HS-27A (cell line): ENCODE measurements around the gene IGFN1.

Source experiments
- DNase-seq: peaks from one replicate; pipeline ENCODE4 v3.0.0-alpha.2; 2012; ENCODE audit warnings: low read depth, missing footprints

Gene IGFN1

GRCh38 chr1:201185123-201185453, 5.5 kb upstream of the IGFN1 start:
- DNase-seq, result no peak

GRCh38 chr1:201185527-201186128, 5.0 kb upstream of the IGFN1 start:
- DNase-seq, result no peak

- no peak for DNase-seq
Measured at GRCh38 chr1:201186192-201186591, 4.4 kb upstream of the IGFN1 start.

- no peak for DNase-seq
Measured at GRCh38 chr1:201189085-201189484, 1.5 kb upstream of the IGFN1 start.

- no peak for DNase-seq
Measured at GRCh38 chr1:201190005-201190404, 619 bp upstream of the IGFN1 start.

- DNase-seq, result peak; percentile 55
Measured at GRCh38 chr1:201191653-201192260, 1.1 kb downstream of the IGFN1 start.

- DNase-seq, result peak; percentile 27
Measured at GRCh38 chr1:201192261-201192788, 1.7 kb downstream of the IGFN1 start.

- DNase-seq, result no peak
Measured at GRCh38 chr1:201194046-201194445, 3.4 kb downstream of the IGFN1 start.

- no peak for DNase-seq
Measured at GRCh38 chr1:201198598-201198997, 8.0 kb downstream of the IGFN1 start.

- no peak for DNase-seq
Measured at GRCh38 chr1:201205036-201205435, 14.4 kb downstream of the IGFN1 start.

GRCh38 chr1:201206176-201206575, 15.6 kb downstream of the IGFN1 start:
- no peak for DNase-seq

GRCh38 chr1:201207046-201207445, 16.4 kb downstream of the IGFN1 start:
- DNase-seq, result no peak

GRCh38 chr1:201208236-201208635, 17.6 kb downstream of the IGFN1 start:
- DNase-seq, result no peak

- no peak for DNase-seq
Measured at GRCh38 chr1:201212056-201212455, 21.4 kb downstream of the IGFN1 start.

GRCh38 chr1:201212461-201213055, 21.9 kb downstream of the IGFN1 start:
- no peak for DNase-seq

GRCh38 chr1:201213106-201213770, 22.6 kb downstream of the IGFN1 start:
- DNase-seq, result no peak

GRCh38 chr1:201213926-201214325, 23.3 kb downstream of the IGFN1 start:
- no peak for DNase-seq

GRCh38 chr1:201214461-201214860, 23.8 kb downstream of the IGFN1 start:
- no peak for DNase-seq

- no peak for DNase-seq
Measured at GRCh38 chr1:201214886-201215285, 24.3 kb downstream of the IGFN1 start.

GRCh38 chr1:201215531-201216357, 25.1 kb downstream of the IGFN1 start:
- DNase-seq, result no peak

- no peak for DNase-seq
Measured at GRCh38 chr1:201216395-201217085, 25.9 kb downstream of the IGFN1 start.

GRCh38 chr1:201217146-201217545, 26.5 kb downstream of the IGFN1 start:
- no peak for DNase-seq
